ENCODE results near the gene TMEM242. TPM values are rescaled to one million over a fixed set of nuclear protein-coding genes. Genes with fewer than 3 reads are reported as not detected.

Gene TMEM242
- total RNA-seq, 1 donor from 2014 or later: 11.7 TPM

GRCh38 chr6:157265635-157266034 lies 57.7 kb downstream of the TMEM242 start:
- no peak for DNase-seq (ENCODE audit: extremely low spot score, unreplicated experiment)
- no peak for TF ChIP-seq CTCF (conservative IDR thresholded peaks at IDR 0.05)
- Mint-ChIP-seq H3K4me1 (ENCODE audit: unreplicated experiment) (peaks cover 8% of the 10 kb centered on the region), H3K4me3 (no peak overlapping the region), H3K27ac (no peak overlapping the region), H3K36me3 (peaks cover 8% of the 10 kb centered on the region), H3K27me3 (no peaks in the 10 kb centered on the region), H3K9me3 (peaks cover 7% of the 10 kb centered on the region)

GRCh38 chr6:157265186-157265585 lies 58.1 kb downstream of the TMEM242 start:
- H3K27me3 Mint-ChIP-seq: no peaks in the 10 kb centered on the region
- H3K9me3 Mint-ChIP-seq: peaks cover 2% of the 10 kb centered on the region
- peaks cover 4% of the 10 kb centered on the region for H3K36me3 Mint-ChIP-seq
- H3K4me3 Mint-ChIP-seq: no peak overlapping the region
- DNase-seq (ENCODE audit: extremely low spot score, unreplicated experiment): no peak
- no peak for TF ChIP-seq CTCF (conservative IDR thresholded peaks at IDR 0.05)
- H3K4me1 Mint-ChIP-seq (ENCODE audit: unreplicated experiment): peaks cover 8% of the 10 kb centered on the region
- no peak overlapping the region for H3K27ac Mint-ChIP-seq

- Mint-ChIP-seq H3K27ac (no peak overlapping the region), H3K27me3 (no peaks in the 10 kb centered on the region), H3K4me3 (no peak overlapping the region), H3K4me1 (ENCODE audit: unreplicated experiment) (peaks cover 9% of the 10 kb centered on the region), H3K9me3 (no peaks in the 10 kb centered on the region), H3K36me3 (no peaks in the 10 kb centered on the region)
- no peak for TF ChIP-seq CTCF (conservative IDR thresholded peaks at IDR 0.05)
- DNase-seq (ENCODE audit: extremely low spot score, unreplicated experiment): no peak
Measured at GRCh38 chr6:157264701-157265100, 58.6 kb downstream of the TMEM242 start.

- Mint-ChIP-seq H3K4me3 (no peak overlapping the region), H3K4me1 (ENCODE audit: unreplicated experiment) (peaks cover 6% of the 10 kb centered on the region), H3K9me3 (no peaks in the 10 kb centered on the region), H3K27ac (no peak overlapping the region), H3K36me3 (no peaks in the 10 kb centered on the region), H3K27me3 (no peaks in the 10 kb centered on the region)
- TF ChIP-seq CTCF (conservative IDR thresholded peaks at IDR 0.05): no peak
- DNase-seq (ENCODE audit: extremely low spot score, unreplicated experiment): no peak
Measured at GRCh38 chr6:157263881-157264397, 59.4 kb downstream of the TMEM242 start.

GRCh38 chr6:157263146-157263545 lies 60.2 kb downstream of the TMEM242 start:
- TF ChIP-seq CTCF (conservative IDR thresholded peaks at IDR 0.05): no peak
- Mint-ChIP-seq H3K4me1 (ENCODE audit: unreplicated experiment) (peaks cover 6% of the 10 kb centered on the region), H3K36me3 (no peaks in the 10 kb centered on the region), H3K27ac (no peak overlapping the region), H3K9me3 (no peaks in the 10 kb centered on the region), H3K4me3 (no peak overlapping the region), H3K27me3 (no peaks in the 10 kb centered on the region)
- no peak for DNase-seq (ENCODE audit: extremely low spot score, unreplicated experiment)

GRCh38 chr6:157261606-157262005 lies 61.7 kb downstream of the TMEM242 start:
- no peaks in the 10 kb centered on the region for H3K27me3 Mint-ChIP-seq
- no peak for TF ChIP-seq CTCF (conservative IDR thresholded peaks at IDR 0.05)

More at GRCh38 chr6:157261606-157262005, 61.7 kb downstream of the TMEM242 start:
- Mint-ChIP-seq H3K36me3 (no peaks in the 10 kb centered on the region), H3K27ac (no peak overlapping the region), H3K4me1 (ENCODE audit: unreplicated experiment) (peaks cover 10% of the 10 kb centered on the region), H3K9me3 (no peaks in the 10 kb centered on the region), H3K4me3 (no peak overlapping the region)
- no peak for DNase-seq (ENCODE audit: extremely low spot score, unreplicated experiment)

Measured in type B pancreatic cell (in vitro differentiated cells).